Measurements from ENCODE around the gene C7orf25. TPM values are rescaled to one million over a fixed set of nuclear protein-coding genes. Genes with fewer than 3 reads are reported as not detected.

C7orf25 gene
- total RNA-seq, 1 experiment from 2014 or later: 10.0 TPM

DNA sequence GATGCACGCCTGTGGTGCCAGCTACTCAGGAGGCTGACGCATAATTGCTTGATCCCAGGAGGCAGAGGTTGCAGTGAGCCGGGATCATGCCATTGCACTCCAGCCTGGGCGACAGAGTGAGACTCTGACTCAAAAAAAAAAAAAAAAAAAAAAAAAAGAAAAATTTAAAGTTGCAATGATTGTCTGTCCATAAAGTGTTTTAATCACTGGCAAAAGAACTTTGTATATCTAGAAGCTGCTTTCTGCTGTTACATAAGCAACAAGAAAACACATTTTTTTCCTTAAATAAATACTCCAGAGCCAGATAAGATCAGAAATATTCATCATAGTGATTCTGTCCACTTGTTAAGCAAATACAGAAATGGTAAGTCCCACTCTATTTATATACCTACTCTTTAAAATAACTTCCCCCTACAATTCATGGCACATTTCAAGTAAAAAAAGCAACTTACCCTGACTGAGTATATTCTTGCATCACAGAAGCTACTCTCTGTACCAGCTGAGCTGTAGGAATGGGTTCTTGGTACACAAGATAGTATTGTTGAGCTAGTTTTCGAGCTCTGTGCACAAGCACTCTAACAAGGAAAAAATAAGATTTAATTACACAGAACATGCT is 12.5 kb upstream of the C7orf25 start:
- peaks cover 61% of the 10 kb centered on the region for H3K36me3 ChIP-seq (ENCODE audit: control insufficient read depth, insufficient read depth, low read length)
- no peak overlapping the region for H3K27ac ChIP-seq (ENCODE audit: low read length)
- BruUV-seq (replicated peaks): no TSS peak
- ChIA-PET CTCF (no interaction called here), POLR2A (no interaction called here)
- no peaks in the 10 kb centered on the region for H3K27me3 ChIP-seq (ENCODE audit: control insufficient read depth, insufficient read depth, low read length)
- no peak overlapping the region for H3K4me3 ChIP-seq (ENCODE audit: low read depth in 2 of 2, low read length in 2 of 2)
- TF ChIP-seq REST (IDR thresholded peaks at IDR 0.05; ENCODE audit: insufficient read depth in 1 of 2, low read depth in 2 of 2, low read length in 1 of 2): no peak
- H3K4me1 ChIP-seq (ENCODE audit: control insufficient read depth, insufficient read depth, low read length): peaks cover 6% of the 10 kb centered on the region
- in situ Hi-C loops (cut with HindIII; ENCODE audit: low pct_unique_long_range_greater_than_20kb, low sequenced_read_pairs): no loop called here
- no peak for DNase-seq (ENCODE audit: low read depth, low spot score)
- no peak for ATAC-seq
- intact Hi-C loops (cut with micrococcal nuclease; ENCODE audit: unreplicated experiment): no loop called here
- H3K9me3 ChIP-seq (ENCODE audit: control insufficient read depth, insufficient read depth, low read depth, low read length): no peaks in the 10 kb centered on the region

GRCh38 chr7:42922017-42922753 is 10.3 kb upstream of the C7orf25 start:
- H3K27ac ChIP-seq (ENCODE audit: low read length): no peak overlapping the region
- DNase-seq (ENCODE audit: low read depth, low spot score) (no peak), ATAC-seq (no peak)
- ChIA-PET CTCF (no interaction called here), POLR2A (no interaction called here)
- intact Hi-C loops (cut with micrococcal nuclease; ENCODE audit: unreplicated experiment): no loop called here
- no peaks in the 10 kb centered on the region for H3K27me3 ChIP-seq (ENCODE audit: control insufficient read depth, insufficient read depth, low read length)
- no TSS peak for BruUV-seq (replicated peaks)
- H3K9me3 ChIP-seq (ENCODE audit: control insufficient read depth, insufficient read depth, low read depth, low read length): no peaks in the 10 kb centered on the region
- in situ Hi-C loops (cut with HindIII; ENCODE audit: low pct_unique_long_range_greater_than_20kb, low sequenced_read_pairs): no loop called here
- H3K36me3 ChIP-seq (ENCODE audit: control insufficient read depth, insufficient read depth, low read length): peaks cover 72% of the 10 kb centered on the region
- no peak for TF ChIP-seq REST (IDR thresholded peaks at IDR 0.05; ENCODE audit: insufficient read depth in 1 of 2, low read depth in 2 of 2, low read length in 1 of 2)
- no peak for TF ChIP-seq TCF7L2 (IDR thresholded peaks at IDR 0.05; ENCODE audit: low read depth, low read length)
- no peak for TF ChIP-seq SIN3A (IDR thresholded peaks at IDR 0.05; ENCODE audit: borderline replicate concordance, insufficient read depth, low read depth, low read length)
- TF ChIP-seq POLR2AphosphoS5 (IDR thresholded peaks at IDR 0.05; ENCODE audit: low read depth, low read length): no peak
- TF ChIP-seq CTCF (IDR thresholded peaks at IDR 0.05): no peak
- no peaks in the 10 kb centered on the region for H3K4me1 ChIP-seq (ENCODE audit: control insufficient read depth, insufficient read depth, low read length)
- H3K4me3 ChIP-seq (ENCODE audit: low read depth in 2 of 2, low read length in 2 of 2): no peak overlapping the region
